SK-N-SH (cell line): Measurements from ENCODE around the gene CYP2S1. TPM values are rescaled to one million over a fixed set of nuclear protein-coding genes. Genes with fewer than 3 reads are reported as not detected.

Experiments used
- CTCF ChIA-PET: fragments of 300-600, 350-600 bp; formaldehyde crosslinking; extraction: SDS; loops from one replicate; lab custom pipeline; 2021; lab: Yijun Ruan, JAX
- POLR2A ChIA-PET: fragments of 350-600 bp; sonication (Branson Sonifier 250); formaldehyde crosslinking; extraction: SDS; loops from one replicate; lab custom pipeline; 2020; ENCODE audit warnings: antibody characterized with exemption, inconsistent platforms; lab: Yijun Ruan, JAX
- DNase-seq: peaks from one replicate; pipeline ENCODE4 v3.0.0; 2012
- H2AFZ ChIP-seq: fragments of 200-600 bp; sonication (generic); 2 replicates; pipeline ENCODE4 v1.8.1; 2016; ENCODE audit warnings: antibody characterized with exemption, mild to moderate bottlenecking, low read depth
- H3F3A ChIP-seq: fragments of 200-600 bp; sonication (generic); replicated peaks from 2 replicates; pipeline ENCODE3; 2016; ENCODE audit warnings: antibody characterized with exemption, mild to moderate bottlenecking; ENCODE audit not compliant: insufficient read depth
- H3K27ac ChIP-seq, 2 experiments: fragments of 200-500 bp in 1 of 2; fragments of 200-600 bp in 1 of 2; sonication (Bioruptor generic) in 1 of 2; sonication (generic), shearing (Covaris generic) in 1 of 2; 2 replicates each; pipeline versions ENCODE4 v1.5.1 to v1.6.1; 2014 to 2016; ENCODE audit warnings: low read depth in 2 of 2, inconsistent platforms in 1 of 2, low read length in 1 of 2, mild to moderate bottlenecking in 1 of 2, mixed read lengths in 1 of 2
- H3K27me3 ChIP-seq: fragments of 200-600 bp; sonication (generic), shearing (Covaris generic); 2 replicates; pipeline ENCODE4 v1.6.1; 2016; ENCODE audit warnings: mixed run types; ENCODE audit not compliant: insufficient read depth
- H3K36me3 ChIP-seq, 2 experiments: fragments of 200-500 bp in 1 of 2; fragments of 200-600 bp in 1 of 2; sonication (Bioruptor generic) in 1 of 2; sonication (generic) in 1 of 2; replicated peaks in 1 of 2; 2 replicates each; pipeline versions ENCODE3 to v1.5.1; 2014 to 2016; ENCODE audit warnings: low read length in 1 of 2, mild to moderate bottlenecking in 1 of 2; ENCODE audit not compliant: insufficient read depth in 2 of 2, control insufficient read depth in 1 of 2
- H3K4me1 ChIP-seq, 2 experiments: fragments of 200-500 bp in 1 of 2; fragments of 200-600 bp in 1 of 2; sonication (Bioruptor generic) in 1 of 2; sonication (generic), shearing (Covaris generic) in 1 of 2; 2 replicates each; pipeline versions ENCODE4 v1.5.1 to v1.6.1; 2014 to 2016; ENCODE audit warnings: low read depth in 1 of 2, low read length in 1 of 2, mixed run types in 1 of 2; ENCODE audit not compliant: insufficient read depth in 2 of 2, control insufficient read depth in 1 of 2
- H3K4me2 ChIP-seq: fragments of 200-600 bp; sonication (generic), shearing (Covaris generic); 2 replicates; pipeline ENCODE4 v1.6.1; 2017; ENCODE audit warnings: mixed run types
- H3K4me3 ChIP-seq, 2 experiments: fragments of 200-500 bp in 1 of 2; fragments of 200-600 bp in 1 of 2; sonication (Bioruptor generic) in 1 of 2; sonication (generic), shearing (Covaris generic) in 1 of 2; 2 replicates each; pipeline versions ENCODE4 v1.5.1 to v1.8.1; 2014 to 2016; ENCODE audit warnings: low read depth in 2 of 2, inconsistent platforms in 1 of 2, low read length in 1 of 2, mild to moderate bottlenecking in 1 of 2, mixed read lengths in 1 of 2, moderate library complexity in 1 of 2
- H3K79me2 ChIP-seq: fragments of 200-600 bp; sonication (generic); 2 replicates; pipeline ENCODE4 v1.8.1; 2017; ENCODE audit warnings: mild to moderate bottlenecking; ENCODE audit not compliant: insufficient read depth
- H3K9ac ChIP-seq: fragments of 200-600 bp; sonication (generic); 2 replicates; pipeline ENCODE4 v1.6.1; 2017; ENCODE audit warnings: mixed run types
- H3K9me2 ChIP-seq: fragments of 200-600 bp; sonication (generic); 2 replicates; pipeline ENCODE4 v1.6.1; 2017; ENCODE audit warnings: mixed run types
- H3K9me3 ChIP-seq: fragments of 200-600 bp; sonication (generic); 2 replicates; pipeline ENCODE4 v1.6.1; 2017; ENCODE audit warnings: mixed run types, mild to moderate bottlenecking, moderate library complexity
- H4K20me1 ChIP-seq: fragments of 200-600 bp; sonication (generic); 2 replicates; pipeline ENCODE4 v1.6.1; 2017; ENCODE audit warnings: mild to moderate bottlenecking, mixed run types; ENCODE audit not compliant: insufficient read depth
- CHD2 ChIP-seq: fragments of 150-350 bp; IDR thresholded peaks from 2 replicates; pipeline ENCODE4 v1.6.1; 2018; ENCODE audit warnings: low read length; ENCODE audit not compliant: partially characterized antibody
- EZH2phosphoT487 ChIP-seq: fragments of 200-600 bp; sonication (generic); IDR thresholded peaks from 2 replicates; pipeline ENCODE4 v1.6.1; 2017; ENCODE audit warnings: low read depth, mixed run types, mild to moderate bottlenecking, antibody characterized with exemption, moderate library complexity, borderline replicate concordance
- GABPA ChIP-seq: IDR thresholded peaks from 2 replicates; pipeline ENCODE4 v1.4.0; 2012; ENCODE audit warnings: low read depth, mild to moderate bottlenecking
- GATA2 ChIP-seq: sonication (generic); formaldehyde crosslinking; IDR thresholded peaks from 2 replicates; pipeline ENCODE4 v1.5.0; 2020; ENCODE audit warnings: mild to moderate bottlenecking, missing genetic modification reagents
- JUND ChIP-seq: IDR thresholded peaks from 2 replicates; pipeline ENCODE4 v1.4.0; 2012
- RXRA ChIP-seq: IDR thresholded peaks from 2 replicates; pipeline ENCODE4 v1.4.0; 2012; ENCODE audit warnings: low read depth, mild to moderate bottlenecking, borderline replicate concordance
- TAF1 ChIP-seq: IDR thresholded peaks from 2 replicates; pipeline ENCODE4 v1.6.1; 2012; ENCODE audit warnings: low read depth, mild to moderate bottlenecking, low read length, moderate library complexity, borderline replicate concordance
- TCF12 ChIP-seq: IDR thresholded peaks from 2 replicates; pipeline ENCODE4 v1.4.0; 2012
- WGBS: methylation state at CpG from one replicate; pipeline ENCODE4 v1.1.6; 2017; ENCODE audit warnings: low lambda C conversion rate; 5-methylcytosine and 5-hydroxymethylcytosine counted together
- polyA plus RNA-seq, 3 experiments: library from polyadenylated mRNA; depleted of rRNA; stranded (reverse); fragments of >200 nt; gene quantifications; 2 replicates each; pipeline ENCODE4 v1.2.3, GENCODE V29; 2012
- TF ChIP-seq, protein P1 (sequence below): fragments of 200-600 bp; sonication (generic); IDR thresholded peaks from 2 replicates; pipeline ENCODE4 v1.6.1; 2017; ENCODE audit warnings: antibody characterized with exemption, mild to moderate bottlenecking, moderate library complexity
- TF ChIP-seq, protein P2 (sequence below): IDR thresholded peaks from 2 replicates; pipeline ENCODE4 v1.4.0; 2012; ENCODE audit warnings: low read depth, borderline replicate concordance
- TF ChIP-seq, protein P3 (sequence below): IDR thresholded peaks from 2 replicates; pipeline ENCODE4; 2012
- TF ChIP-seq, protein P4 (sequence below): IDR thresholded peaks from 2 replicates; pipeline ENCODE4 v1.6.1; 2012; ENCODE audit warnings: mild to moderate bottlenecking, low read depth, low read length, moderate library complexity

The CYP2S1 gene
- polyA plus RNA-seq, 1 of the 3 experiments (the other 2 are of a cell fraction): 0.67 TPM

DNA sequence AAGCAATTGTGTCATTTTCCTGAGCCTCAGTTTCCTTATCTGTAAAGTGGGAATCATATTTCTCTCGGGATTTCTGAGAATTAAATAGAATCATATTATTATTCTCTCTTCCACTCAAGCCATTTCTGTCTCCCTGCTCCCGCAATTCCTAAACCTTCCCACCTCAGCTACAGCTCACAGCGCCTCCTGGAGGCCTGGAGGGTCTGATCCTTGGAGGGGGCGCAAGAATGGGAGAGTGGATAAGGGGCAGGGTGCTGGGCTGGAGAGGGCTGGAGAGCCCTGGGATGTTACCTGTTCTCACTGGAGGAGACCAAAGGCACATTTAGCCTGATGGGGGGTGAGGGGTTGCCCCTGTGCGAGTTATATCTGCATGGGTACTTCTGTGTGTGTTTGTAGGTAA, 31.1 kb upstream of the CYP2S1 start:
- Histone ChIP-seq H3K4me2 (no peak overlapping the region), H2AFZ (no peak overlapping the region), H3K9me3 (no peaks in the 10 kb centered on the region), H3F3A (peaks cover 4% of the 10 kb centered on the region), H3K27me3 (peaks cover 15% of the 10 kb centered on the region), H3K9ac (no peak overlapping the region), H3K27ac (no peak overlapping the region), H3K36me3 (no peaks in the 10 kb centered on the region), H3K79me2 (no peaks in the 10 kb centered on the region), H3K4me1 (no peaks in the 10 kb centered on the region), H3K9me2 (no peaks in the 10 kb centered on the region), H3K4me3 (no peak overlapping the region), H4K20me1 (no peaks in the 10 kb centered on the region)
- ChIA-PET CTCF (interaction anchor here (1.7 kb wide), 1 partner anchor 17 kb away, joined by 4 read pairs; no protein-coding TSS in a partner anchor), POLR2A (no interaction called here)
- no peak for DNase-seq
- WGBS: 56% methylated on average over 5 of the region's 5 CpGs
- TF ChIP-seq JUND (no peak), EZH2phosphoT487 (no peak), TAF1 (no peak)
- TF ChIP-seq, protein P1, sequence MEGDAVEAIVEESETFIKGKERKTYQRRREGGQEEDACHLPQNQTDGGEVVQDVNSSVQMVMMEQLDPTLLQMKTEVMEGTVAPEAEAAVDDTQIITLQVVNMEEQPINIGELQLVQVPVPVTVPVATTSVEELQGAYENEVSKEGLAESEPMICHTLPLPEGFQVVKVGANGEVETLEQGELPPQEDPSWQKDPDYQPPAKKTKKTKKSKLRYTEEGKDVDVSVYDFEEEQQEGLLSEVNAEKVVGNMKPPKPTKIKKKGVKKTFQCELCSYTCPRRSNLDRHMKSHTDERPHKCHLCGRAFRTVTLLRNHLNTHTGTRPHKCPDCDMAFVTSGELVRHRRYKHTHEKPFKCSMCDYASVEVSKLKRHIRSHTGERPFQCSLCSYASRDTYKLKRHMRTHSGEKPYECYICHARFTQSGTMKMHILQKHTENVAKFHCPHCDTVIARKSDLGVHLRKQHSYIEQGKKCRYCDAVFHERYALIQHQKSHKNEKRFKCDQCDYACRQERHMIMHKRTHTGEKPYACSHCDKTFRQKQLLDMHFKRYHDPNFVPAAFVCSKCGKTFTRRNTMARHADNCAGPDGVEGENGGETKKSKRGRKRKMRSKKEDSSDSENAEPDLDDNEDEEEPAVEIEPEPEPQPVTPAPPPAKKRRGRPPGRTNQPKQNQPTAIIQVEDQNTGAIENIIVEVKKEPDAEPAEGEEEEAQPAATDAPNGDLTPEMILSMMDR: peak; percentile 45
- TF ChIP-seq, protein P2, sequence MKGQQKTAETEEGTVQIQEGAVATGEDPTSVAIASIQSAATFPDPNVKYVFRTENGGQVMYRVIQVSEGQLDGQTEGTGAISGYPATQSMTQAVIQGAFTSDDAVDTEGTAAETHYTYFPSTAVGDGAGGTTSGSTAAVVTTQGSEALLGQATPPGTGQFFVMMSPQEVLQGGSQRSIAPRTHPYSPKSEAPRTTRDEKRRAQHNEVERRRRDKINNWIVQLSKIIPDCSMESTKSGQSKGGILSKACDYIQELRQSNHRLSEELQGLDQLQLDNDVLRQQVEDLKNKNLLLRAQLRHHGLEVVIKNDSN: no peak

DNA sequence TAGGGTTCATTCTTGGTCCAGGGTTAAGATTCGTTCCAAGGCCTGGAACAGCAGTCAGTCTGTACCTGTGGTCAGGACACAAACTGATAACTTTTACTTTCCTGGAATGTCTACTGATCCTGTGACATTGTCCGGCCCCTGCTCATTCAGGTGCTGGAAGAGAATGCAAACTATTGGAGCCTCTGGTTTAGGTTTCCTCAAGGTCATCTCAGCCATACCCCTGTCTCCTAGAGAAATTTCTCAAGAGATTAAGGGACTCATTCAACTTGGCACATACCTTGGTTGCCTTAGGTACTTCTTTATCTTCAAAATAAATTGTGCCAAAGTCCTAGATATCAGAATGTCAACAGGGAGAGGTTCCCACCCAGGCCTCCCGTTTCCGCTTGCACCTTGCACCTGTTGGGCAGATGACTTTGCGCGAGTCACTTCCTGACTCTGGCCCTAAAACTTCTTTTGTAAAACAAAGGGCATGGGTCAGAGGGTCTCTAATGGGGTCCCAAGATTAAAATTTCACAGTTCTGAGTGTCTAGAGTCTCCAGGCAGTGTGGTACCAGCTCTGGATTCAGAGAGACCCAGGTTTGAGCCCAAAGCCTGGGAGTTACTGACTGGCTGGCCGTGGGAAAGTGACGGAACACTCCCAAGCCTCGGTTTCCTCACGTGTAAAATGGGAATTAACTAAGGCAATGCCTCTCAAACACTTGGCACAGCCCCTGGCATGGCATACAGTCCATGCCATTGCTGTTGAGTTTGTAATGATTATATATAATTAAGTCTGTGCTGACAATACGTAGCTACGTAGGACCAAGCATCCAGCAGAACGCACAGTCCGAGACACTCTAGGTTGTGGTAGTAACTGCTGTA, 25.8 kb upstream of the CYP2S1 start:
- CTCF ChIA-PET: no interaction called here
- H3K27ac ChIP-seq: no peak overlapping the region
- H3F3A ChIP-seq: no peaks in the 10 kb centered on the region
- H3K9ac ChIP-seq: no peak overlapping the region
- TF ChIP-seq TCF12 (no peak), GABPA (no peak), CHD2 (no peak), GATA2 (CRISPR knock-in tag) (no peak), RXRA (no peak)
- TF ChIP-seq, protein P3, sequence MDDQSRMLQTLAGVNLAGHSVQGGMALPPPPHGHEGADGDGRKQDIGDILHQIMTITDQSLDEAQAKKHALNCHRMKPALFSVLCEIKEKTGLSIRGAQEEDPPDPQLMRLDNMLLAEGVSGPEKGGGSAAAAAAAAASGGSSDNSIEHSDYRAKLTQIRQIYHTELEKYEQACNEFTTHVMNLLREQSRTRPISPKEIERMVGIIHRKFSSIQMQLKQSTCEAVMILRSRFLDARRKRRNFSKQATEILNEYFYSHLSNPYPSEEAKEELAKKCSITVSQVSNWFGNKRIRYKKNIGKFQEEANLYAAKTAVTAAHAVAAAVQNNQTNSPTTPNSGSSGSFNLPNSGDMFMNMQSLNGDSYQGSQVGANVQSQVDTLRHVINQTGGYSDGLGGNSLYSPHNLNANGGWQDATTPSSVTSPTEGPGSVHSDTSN: no peak
- TF ChIP-seq, protein P4, sequence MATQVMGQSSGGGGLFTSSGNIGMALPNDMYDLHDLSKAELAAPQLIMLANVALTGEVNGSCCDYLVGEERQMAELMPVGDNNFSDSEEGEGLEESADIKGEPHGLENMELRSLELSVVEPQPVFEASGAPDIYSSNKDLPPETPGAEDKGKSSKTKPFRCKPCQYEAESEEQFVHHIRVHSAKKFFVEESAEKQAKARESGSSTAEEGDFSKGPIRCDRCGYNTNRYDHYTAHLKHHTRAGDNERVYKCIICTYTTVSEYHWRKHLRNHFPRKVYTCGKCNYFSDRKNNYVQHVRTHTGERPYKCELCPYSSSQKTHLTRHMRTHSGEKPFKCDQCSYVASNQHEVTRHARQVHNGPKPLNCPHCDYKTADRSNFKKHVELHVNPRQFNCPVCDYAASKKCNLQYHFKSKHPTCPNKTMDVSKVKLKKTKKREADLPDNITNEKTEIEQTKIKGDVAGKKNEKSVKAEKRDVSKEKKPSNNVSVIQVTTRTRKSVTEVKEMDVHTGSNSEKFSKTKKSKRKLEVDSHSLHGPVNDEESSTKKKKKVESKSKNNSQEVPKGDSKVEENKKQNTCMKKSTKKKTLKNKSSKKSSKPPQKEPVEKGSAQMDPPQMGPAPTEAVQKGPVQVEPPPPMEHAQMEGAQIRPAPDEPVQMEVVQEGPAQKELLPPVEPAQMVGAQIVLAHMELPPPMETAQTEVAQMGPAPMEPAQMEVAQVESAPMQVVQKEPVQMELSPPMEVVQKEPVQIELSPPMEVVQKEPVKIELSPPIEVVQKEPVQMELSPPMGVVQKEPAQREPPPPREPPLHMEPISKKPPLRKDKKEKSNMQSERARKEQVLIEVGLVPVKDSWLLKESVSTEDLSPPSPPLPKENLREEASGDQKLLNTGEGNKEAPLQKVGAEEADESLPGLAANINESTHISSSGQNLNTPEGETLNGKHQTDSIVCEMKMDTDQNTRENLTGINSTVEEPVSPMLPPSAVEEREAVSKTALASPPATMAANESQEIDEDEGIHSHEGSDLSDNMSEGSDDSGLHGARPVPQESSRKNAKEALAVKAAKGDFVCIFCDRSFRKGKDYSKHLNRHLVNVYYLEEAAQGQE: no peak
- TF ChIP-seq, all 33 proteins: peak for 0
- no peak overlapping the region for H3K4me2 ChIP-seq
- 53% methylated on average over 14 of the region's 14 CpGs for whole genome bisulfite sequencing
- H3K4me1 ChIP-seq: no peaks in the 10 kb centered on the region
- H3K36me3 ChIP-seq: no peaks in the 10 kb centered on the region
- POLR2A ChIA-PET: no interaction called here
- H3K27me3 ChIP-seq: peaks cover 56% of the 10 kb centered on the region
- H4K20me1 ChIP-seq: no peaks in the 10 kb centered on the region
- no peaks in the 10 kb centered on the region for H3K9me2 ChIP-seq
- no peak for DNase-seq
- H3K79me2 ChIP-seq: no peaks in the 10 kb centered on the region
- no peak overlapping the region for H2AFZ ChIP-seq
- H3K9me3 ChIP-seq: no peaks in the 10 kb centered on the region
- no peak overlapping the region for H3K4me3 ChIP-seq
